HCT116 (cell line): Measurements from ENCODE around the gene ZNF85. TPM values are rescaled to one million over a fixed set of nuclear protein-coding genes. Genes with fewer than 3 reads are reported as not detected.

Experiments used
- ATAC-seq: fragments of 200-7000 bp; cut with Tn5 transposase; 2 replicates; pipeline ENCODE4 v1.9.1; 2020; ENCODE audit warnings: mild to moderate bottlenecking, moderate library complexity
- BruUV-seq: library from RNA; stranded (reverse); fragments of 400-500 nt; replicated peaks from 2 replicates; lab custom pipeline; 2021; lab: Mats Ljungman, UMichigan
- CTCF ChIA-PET: fragments of 300-600 bp; sonication (Branson Sonifier 250); formaldehyde crosslinking; loops from one replicate; lab custom pipeline; 2021; ENCODE audit warnings: antibody characterized with exemption; lab: Charles Lee
- POLR2A ChIA-PET: fragments of 300-600, 350-600 bp; sonication (Branson Sonifier 250); formaldehyde crosslinking; loops from one replicate; lab custom pipeline; 2021; ENCODE audit warnings: antibody characterized with exemption; lab: Charles Lee
- RAD21 ChIA-PET, 2 experiments: fragments of 300-600 bp; sonication (Branson Sonifier 250); formaldehyde crosslinking; loops; one replicate each; lab custom pipeline; 2023; ENCODE audit warnings: low total read pairs in 2 of 2; ENCODE audit not compliant: uncharacterized antibody in 2 of 2, unreplicated experiment in 2 of 2, low non-redundant PET in 1 of 2; lab: Charles Lee
- DNase-seq: peaks from one replicate; pipeline ENCODE4 v3.0.0-alpha.2; 2010; ENCODE audit warnings: low read depth, low spot score
- H2AFZ ChIP-seq: fragments of 200-600 bp; shearing (Covaris generic), sonication (generic); 2 replicates; pipeline ENCODE4 v1.6.1; 2017; ENCODE audit warnings: low read depth, mixed run types, mixed read lengths, antibody characterized with exemption, low read length; ENCODE audit not compliant: poor library complexity, severe bottlenecking
- H3K27ac ChIP-seq: 2 replicates; pipeline ENCODE4 v1.5.1; 2012; ENCODE audit warnings: low read depth, low read length
- H3K27me3 ChIP-seq: fragments of 200-600 bp; sonication (generic); 2 replicates; pipeline ENCODE4 v1.6.1; 2016; ENCODE audit warnings: mixed run types, low read length, mixed read lengths; ENCODE audit not compliant: insufficient read depth
- H3K36me3 ChIP-seq, 2 experiments: fragments of 200-500 bp in 1 of 2; fragments of 200-600 bp in 1 of 2; sonication (Bioruptor generic) in 1 of 2; sonication (generic) in 1 of 2; 2 replicates each; pipeline versions ENCODE4 v1.5.1 to v1.6.1; 2014 to 2016; ENCODE audit warnings: low read length in 2 of 2, inconsistent platforms in 1 of 2, mixed read lengths in 1 of 2, mixed run types in 1 of 2; ENCODE audit not compliant: insufficient read depth in 2 of 2, control insufficient read depth in 1 of 2
- H3K4me1 ChIP-seq, 2 experiments: fragments of 200-600 bp in 1 of 2; sonication (generic) in 1 of 2; 2 replicates each; pipeline versions ENCODE4 v1.5.1 to v1.6.1; 2012 to 2017; ENCODE audit warnings: low read length in 2 of 2, inconsistent platforms in 1 of 2, mild to moderate bottlenecking in 1 of 2, mixed read lengths in 1 of 2, mixed run types in 1 of 2, moderate library complexity in 1 of 2; ENCODE audit not compliant: insufficient read depth in 2 of 2, control insufficient read depth in 1 of 2
- H3K4me2 ChIP-seq: fragments of 200-600 bp; sonication (generic); 2 replicates; pipeline ENCODE4 v1.6.1; 2017; ENCODE audit warnings: mixed run types, low read length, mixed read lengths
- H3K4me3 ChIP-seq, 2 experiments: fragments of 200-600 bp in 1 of 2; sonication (generic) in 1 of 2; replicated peaks in 1 of 2; 2 replicates each; pipeline ENCODE4 v1.5.1; 2011 to 2016; ENCODE audit warnings: low read length in 2 of 2, control low read depth in 1 of 2, low read depth in 1 of 2, mild to moderate bottlenecking in 1 of 2, mixed read lengths in 1 of 2, mixed run types in 1 of 2
- H3K79me2 ChIP-seq: fragments of 200-600 bp; sonication (generic); 2 replicates; pipeline ENCODE4 v1.6.1; 2017; ENCODE audit warnings: mild to moderate bottlenecking, mixed run types, low read length, moderate library complexity, mixed read lengths; ENCODE audit not compliant: insufficient read depth
- H3K9ac ChIP-seq: fragments of 200-600 bp; sonication (generic); 2 replicates; pipeline ENCODE4 v1.6.1; 2016; ENCODE audit warnings: low read length, mixed read lengths
- H3K9me2 ChIP-seq: fragments of 200-600 bp; sonication (generic), shearing (Covaris generic); 2 replicates; pipeline ENCODE4 v1.6.1; 2017; ENCODE audit warnings: mixed run types, mild to moderate bottlenecking, moderate library complexity; ENCODE audit not compliant: insufficient read depth
- H3K9me3 ChIP-seq, 2 experiments: fragments of 200-500 bp in 1 of 2; fragments of 200-600 bp in 1 of 2; sonication (Bioruptor generic) in 1 of 2; sonication (generic) in 1 of 2; 2 replicates each; pipeline ENCODE4 v1.6.1; 2014 to 2017; ENCODE audit warnings: low read length in 2 of 2, mixed read lengths in 2 of 2, inconsistent platforms in 1 of 2, low read depth in 1 of 2, mild to moderate bottlenecking in 1 of 2, mixed run types in 1 of 2, moderate library complexity in 1 of 2; ENCODE audit not compliant: control insufficient read depth in 1 of 2, insufficient read depth in 1 of 2
- H4K20me1 ChIP-seq: fragments of 200-600 bp; sonication (generic), shearing (Covaris generic); 2 replicates; pipeline ENCODE4 v1.6.1; 2017; ENCODE audit warnings: mixed run types, mild to moderate bottlenecking, moderate library complexity; ENCODE audit not compliant: insufficient read depth
- ATF3 ChIP-seq: IDR thresholded peaks from 2 replicates; pipeline ENCODE4 v1.6.1; 2012
- CEBPB ChIP-seq: IDR thresholded peaks from 2 replicates; pipeline ENCODE4 v1.6.1; 2012; ENCODE audit warnings: low read depth
- EGR1 ChIP-seq: IDR thresholded peaks from 2 replicates; pipeline ENCODE4 v1.6.1; 2012; ENCODE audit warnings: low read depth
- ELF1 ChIP-seq: IDR thresholded peaks from 2 replicates; pipeline ENCODE4 v1.6.1; 2012; ENCODE audit warnings: low read depth, borderline replicate concordance
- EZH2 ChIP-seq: fragments of 200-600 bp; sonication (generic); IDR thresholded peaks from 2 replicates; pipeline ENCODE4 v1.6.1; 2017; ENCODE audit warnings: antibody characterized with exemption, mixed run types
- EZH2phosphoT487 ChIP-seq: fragments of 200-600 bp; IDR thresholded peaks from 2 replicates; pipeline ENCODE4 v1.6.1; 2018; ENCODE audit warnings: antibody characterized with exemption, borderline replicate concordance
- FOSL1 ChIP-seq: IDR thresholded peaks from 2 replicates; pipeline ENCODE4 v1.6.1; 2012; ENCODE audit warnings: low read depth
- JUND ChIP-seq: IDR thresholded peaks from 2 replicates; pipeline ENCODE4 v1.6.1; 2012
- POLR2A ChIP-seq: IDR thresholded peaks from 2 replicates; pipeline ENCODE4 v1.7.0; 2011; ENCODE audit warnings: borderline replicate concordance; ENCODE audit not compliant: insufficient read depth, insufficient read length; ENCODE audit errors: extremely low read depth
- POLR2AphosphoS5 ChIP-seq: IDR thresholded peaks from 2 replicates; pipeline ENCODE4 v1.6.1; 2011; ENCODE audit warnings: mild to moderate bottlenecking, low read depth, low read length, moderate library complexity
- RAD21 ChIP-seq: IDR thresholded peaks from 2 replicates; pipeline ENCODE4 v1.6.1; 2012; ENCODE audit warnings: low read depth, mild to moderate bottlenecking
- REST ChIP-seq: IDR thresholded peaks from 2 replicates; pipeline ENCODE4 v1.6.1; 2012; ENCODE audit warnings: low read depth
- SIN3A ChIP-seq: IDR thresholded peaks from 2 replicates; pipeline ENCODE4 v1.6.1; 2012; ENCODE audit warnings: low read depth
- SP1 ChIP-seq: IDR thresholded peaks from 2 replicates; pipeline ENCODE4 v1.6.1; 2012; ENCODE audit warnings: low read depth
- SRF ChIP-seq: IDR thresholded peaks from 2 replicates; pipeline ENCODE4 v1.6.1; 2012; ENCODE audit warnings: low read depth
- ZBTB33 ChIP-seq: IDR thresholded peaks from 2 replicates; pipeline ENCODE4 v1.6.1; 2011; ENCODE audit warnings: mild to moderate bottlenecking, low read length, moderate library complexity; ENCODE audit not compliant: insufficient replicate concordance; ENCODE audit errors: extremely low read depth
- ZNF274 ChIP-seq: fragments of 200-500 bp; sonication (Bioruptor generic); IDR thresholded peaks from 2 replicates; pipeline ENCODE4 v1.6.1; 2014; ENCODE audit warnings: mild to moderate bottlenecking, low read depth, low read length, inconsistent platforms
- intact Hi-C: fragments of 100-400 bp; cut with micrococcal nuclease; formaldehyde crosslinking; loops from 2 replicates; pipeline ENCODE4 v1.10.0; 2022
- total RNA-seq: library from RNA; stranded (reverse); gene quantifications from one replicate; pipeline ENCODE4 v1.2.1, GENCODE V29; 2021; ENCODE audit not compliant: unreplicated experiment
- TF ChIP-seq, protein P1 (sequence below): IDR thresholded peaks from 2 replicates; pipeline ENCODE4 v1.6.1; 2012
- TF ChIP-seq, protein P2 (sequence below), 3 experiments: fragments of 200-600 bp in 1 of 3; sonication (generic) in 1 of 3; IDR thresholded peaks in 2 of 3; conservative IDR thresholded peaks in 1 of 3; 2 replicates each; pipeline ENCODE4 v1.5.1; 2012 to 2017; ENCODE audit warnings: low read depth in 2 of 3, low read length in 2 of 3, antibody characterized with exemption in 1 of 3, borderline replicate concordance in 1 of 3, control low read depth in 1 of 3, mild to moderate bottlenecking in 1 of 3, mixed read lengths in 1 of 3, mixed run types in 1 of 3, moderate library complexity in 1 of 3; ENCODE audit not compliant: insufficient read depth in 1 of 3

The ZNF85 gene
- total RNA-seq, 1 experiment from 2014 or later: 2.5 TPM

- BruUV-seq: no TSS peak
Observed at GRCh38 chr19:20968092-20968491, 45.0 kb downstream of the ZNF85 start.

More at GRCh38 chr19:20968092-20968491, 45.0 kb downstream of the ZNF85 start:
- no peaks in the 10 kb centered on the region for H4K20me1 ChIP-seq
- ChIA-PET CTCF (no interaction called here), RAD21 (no interaction called here), POLR2A (no interaction called here)
- H3K9me3 ChIP-seq: peaks cover 0 to 6% of the 10 kb centered on the region in 2 experiments; a peak in 2 of 4 replicates
- no peak overlapping the region for H3K4me2 ChIP-seq
- DNase-seq (no peak), ATAC-seq (no peak)
- H3K27ac ChIP-seq: no peak overlapping the region
- H3K9me2 ChIP-seq: no peaks in the 10 kb centered on the region
- TF ChIP-seq ATF3 (no peak), SIN3A (no peak), RAD21 (no peak), EZH2phosphoT487 (no peak), FOSL1 (no peak), JUND (no peak), REST (no peak), SP1 (no peak), EGR1 (no peak), ZNF274 (no peak), ELF1 (no peak), ZBTB33 (no peak), POLR2A (no peak), POLR2AphosphoS5 (no peak), SRF (no peak), EZH2 (no peak), CEBPB (no peak)
- TF ChIP-seq, protein P1, sequence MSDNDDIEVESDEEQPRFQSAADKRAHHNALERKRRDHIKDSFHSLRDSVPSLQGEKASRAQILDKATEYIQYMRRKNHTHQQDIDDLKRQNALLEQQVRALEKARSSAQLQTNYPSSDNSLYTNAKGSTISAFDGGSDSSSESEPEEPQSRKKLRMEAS: no peak
- TF ChIP-seq, protein P2, sequence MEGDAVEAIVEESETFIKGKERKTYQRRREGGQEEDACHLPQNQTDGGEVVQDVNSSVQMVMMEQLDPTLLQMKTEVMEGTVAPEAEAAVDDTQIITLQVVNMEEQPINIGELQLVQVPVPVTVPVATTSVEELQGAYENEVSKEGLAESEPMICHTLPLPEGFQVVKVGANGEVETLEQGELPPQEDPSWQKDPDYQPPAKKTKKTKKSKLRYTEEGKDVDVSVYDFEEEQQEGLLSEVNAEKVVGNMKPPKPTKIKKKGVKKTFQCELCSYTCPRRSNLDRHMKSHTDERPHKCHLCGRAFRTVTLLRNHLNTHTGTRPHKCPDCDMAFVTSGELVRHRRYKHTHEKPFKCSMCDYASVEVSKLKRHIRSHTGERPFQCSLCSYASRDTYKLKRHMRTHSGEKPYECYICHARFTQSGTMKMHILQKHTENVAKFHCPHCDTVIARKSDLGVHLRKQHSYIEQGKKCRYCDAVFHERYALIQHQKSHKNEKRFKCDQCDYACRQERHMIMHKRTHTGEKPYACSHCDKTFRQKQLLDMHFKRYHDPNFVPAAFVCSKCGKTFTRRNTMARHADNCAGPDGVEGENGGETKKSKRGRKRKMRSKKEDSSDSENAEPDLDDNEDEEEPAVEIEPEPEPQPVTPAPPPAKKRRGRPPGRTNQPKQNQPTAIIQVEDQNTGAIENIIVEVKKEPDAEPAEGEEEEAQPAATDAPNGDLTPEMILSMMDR (IDR thresholded peaks at IDR 0.05 in 2 of 3, conservative IDR thresholded peaks at IDR 0.05 in 1 of 3; ENCODE audit: borderline replicate concordance in 1 of 3, insufficient read depth in 1 of 3, low read depth in 2 of 3, low read length in 2 of 3): no peak
- no peaks in the 10 kb centered on the region for H3K36me3 ChIP-seq
- peaks cover 0 to 9% of the 10 kb centered on the region in 2 experiments; a peak in 1 of 4 replicates for H3K4me1 ChIP-seq
- intact Hi-C loops: no loop called here
- H3K4me3 ChIP-seq: no peak overlapping the region
- no peaks in the 10 kb centered on the region for H3K79me2 ChIP-seq
- H2AFZ ChIP-seq: no peak overlapping the region
- H3K27me3 ChIP-seq: no peaks in the 10 kb centered on the region
- H3K9ac ChIP-seq: no peak overlapping the region
